Stimulated activated naive CD8-positive, alpha-beta T cell treated with anti-CD3 and anti-CD28 coated beads, Interleukin-15, Interleukin-2, amounts not matched to agents 100 ng/mL and 50 ng/mL, for 24 hours (primary cell): Measurements from ENCODE around the gene SPATA19.

Experiments used
- H3K27ac Mint-ChIP-seq: one replicate; pipeline ENCODE4 v1.8.0; 2021; ENCODE audit warnings: mild to moderate bottlenecking, mixed read lengths
- H3K27me3 Mint-ChIP-seq: one replicate; pipeline ENCODE4 v1.8.0; 2021; ENCODE audit warnings: mixed read lengths
- H3K36me3 Mint-ChIP-seq: one replicate; pipeline ENCODE4 v1.8.0; 2021; ENCODE audit warnings: low read depth, mixed read lengths
- H3K4me1 Mint-ChIP-seq: one replicate; pipeline ENCODE4 v1.8.0; 2021; ENCODE audit warnings: low read depth, mixed read lengths
- H3K4me3 Mint-ChIP-seq: one replicate; pipeline ENCODE4 v1.8.0; 2021; ENCODE audit warnings: mild to moderate bottlenecking, mixed read lengths
- H3K9me3 Mint-ChIP-seq: one replicate; pipeline ENCODE4 v1.8.0; 2021; ENCODE audit warnings: mixed read lengths

The SPATA19 gene

GRCh38 chr11:133830931-133831907 lies 14.1 kb downstream of the SPATA19 start:
- Mint-ChIP-seq H3K9me3 (no peaks in the 10 kb centered on the region), H3K4me1 (peaks cover 4% of the 10 kb centered on the region), H3K36me3 (no peaks in the 10 kb centered on the region), H3K27me3 (peaks cover 13% of the 10 kb centered on the region), H3K4me3 (no peak overlapping the region), H3K27ac (no peak overlapping the region)

GRCh38 chr11:133829566-133829965 lies 15.7 kb downstream of the SPATA19 start:
- Mint-ChIP-seq H3K4me1 (no peaks in the 10 kb centered on the region), H3K27me3 (peaks cover 5% of the 10 kb centered on the region), H3K36me3 (no peaks in the 10 kb centered on the region), H3K4me3 (no peak overlapping the region), H3K9me3 (no peaks in the 10 kb centered on the region), H3K27ac (no peak overlapping the region)

GRCh38 chr11:133828871-133829270 lies 16.4 kb downstream of the SPATA19 start:
- H3K4me1 Mint-ChIP-seq, result no peaks in the 10 kb centered on the region
- no peak overlapping the region for H3K4me3 Mint-ChIP-seq
- no peaks in the 10 kb centered on the region for H3K9me3 Mint-ChIP-seq
- no peak overlapping the region for H3K27ac Mint-ChIP-seq
- H3K27me3 Mint-ChIP-seq, result peaks cover under 1% of the 10 kb centered on the region
- no peaks in the 10 kb centered on the region for H3K36me3 Mint-ChIP-seq

GRCh38 chr11:133827556-133827955 lies 17.8 kb downstream of the SPATA19 start:
- H3K27me3 Mint-ChIP-seq, result no peaks in the 10 kb centered on the region
- H3K4me1 Mint-ChIP-seq, result no peaks in the 10 kb centered on the region
- no peak overlapping the region for H3K4me3 Mint-ChIP-seq
- H3K27ac Mint-ChIP-seq, result no peak overlapping the region
- H3K36me3 Mint-ChIP-seq, result no peaks in the 10 kb centered on the region
- H3K9me3 Mint-ChIP-seq, result no peaks in the 10 kb centered on the region

- H3K4me1 Mint-ChIP-seq, result no peaks in the 10 kb centered on the region
- H3K9me3 Mint-ChIP-seq, result no peaks in the 10 kb centered on the region
- H3K27me3 Mint-ChIP-seq, result no peaks in the 10 kb centered on the region
Observed at GRCh38 chr11:133826866-133827265, 18.4 kb downstream of the SPATA19 start.

GRCh38 chr11:133825666-133826065 lies 19.6 kb downstream of the SPATA19 start:
- Mint-ChIP-seq H3K4me3 (no peak overlapping the region), H3K9me3 (no peaks in the 10 kb centered on the region), H3K4me1 (no peaks in the 10 kb centered on the region), H3K27me3 (peaks cover 4% of the 10 kb centered on the region), H3K27ac (no peak overlapping the region), H3K36me3 (no peaks in the 10 kb centered on the region)

More at GRCh38 chr11:133826866-133827265, 18.4 kb downstream of the SPATA19 start:
- Mint-ChIP-seq H3K4me3 (no peak overlapping the region), H3K36me3 (no peaks in the 10 kb centered on the region), H3K27ac (no peak overlapping the region)

GRCh38 chr11:133825156-133825555 lies 20.2 kb downstream of the SPATA19 start:
- H3K4me1 Mint-ChIP-seq, result no peaks in the 10 kb centered on the region
- H3K27me3 Mint-ChIP-seq, result peaks cover 4% of the 10 kb centered on the region
- no peak overlapping the region for H3K4me3 Mint-ChIP-seq
- H3K27ac Mint-ChIP-seq, result no peak overlapping the region
- H3K9me3 Mint-ChIP-seq, result no peaks in the 10 kb centered on the region
- no peaks in the 10 kb centered on the region for H3K36me3 Mint-ChIP-seq

- H3K27ac Mint-ChIP-seq, result no peak overlapping the region
- H3K4me1 Mint-ChIP-seq, result no peaks in the 10 kb centered on the region
- H3K4me3 Mint-ChIP-seq, result no peak overlapping the region
- no peaks in the 10 kb centered on the region for H3K9me3 Mint-ChIP-seq
- no peaks in the 10 kb centered on the region for H3K36me3 Mint-ChIP-seq
- H3K27me3 Mint-ChIP-seq, result peaks cover 4% of the 10 kb centered on the region
Observed at GRCh38 chr11:133824593-133824992, 20.7 kb downstream of the SPATA19 start.

GRCh38 chr11:133823614-133824013 lies 21.7 kb downstream of the SPATA19 start:
- H3K4me1 Mint-ChIP-seq, result no peaks in the 10 kb centered on the region
- H3K27me3 Mint-ChIP-seq, result peaks cover 4% of the 10 kb centered on the region
- H3K27ac Mint-ChIP-seq, result no peak overlapping the region
- H3K9me3 Mint-ChIP-seq, result no peaks in the 10 kb centered on the region
- H3K36me3 Mint-ChIP-seq, result no peaks in the 10 kb centered on the region
- no peak overlapping the region for H3K4me3 Mint-ChIP-seq

GRCh38 chr11:133823211-133823610 lies 22.1 kb downstream of the SPATA19 start:
- Mint-ChIP-seq H3K27ac (no peak overlapping the region), H3K4me1 (no peaks in the 10 kb centered on the region), H3K36me3 (no peaks in the 10 kb centered on the region), H3K9me3 (no peaks in the 10 kb centered on the region), H3K4me3 (no peak overlapping the region), H3K27me3 (peaks cover 4% of the 10 kb centered on the region)

GRCh38 chr11:133821776-133822175 lies 23.5 kb downstream of the SPATA19 start:
- Mint-ChIP-seq H3K27me3 (peaks cover 4% of the 10 kb centered on the region), H3K4me3 (no peak overlapping the region), H3K36me3 (no peaks in the 10 kb centered on the region), H3K9me3 (no peaks in the 10 kb centered on the region), H3K4me1 (no peaks in the 10 kb centered on the region), H3K27ac (no peak overlapping the region)

GRCh38 chr11:133819746-133820315 lies 25.5 kb downstream of the SPATA19 start:
- no peak overlapping the region for H3K27ac Mint-ChIP-seq
- H3K36me3 Mint-ChIP-seq, result no peaks in the 10 kb centered on the region
- no peaks in the 10 kb centered on the region for H3K9me3 Mint-ChIP-seq
- H3K4me1 Mint-ChIP-seq, result no peaks in the 10 kb centered on the region
- H3K27me3 Mint-ChIP-seq, result peaks cover 4% of the 10 kb centered on the region
- no peak overlapping the region for H3K4me3 Mint-ChIP-seq

- H3K4me1 Mint-ChIP-seq, result no peaks in the 10 kb centered on the region
- H3K27ac Mint-ChIP-seq, result no peak overlapping the region
- no peak overlapping the region for H3K4me3 Mint-ChIP-seq
- peaks cover 4% of the 10 kb centered on the region for H3K27me3 Mint-ChIP-seq
- no peaks in the 10 kb centered on the region for H3K9me3 Mint-ChIP-seq
- H3K36me3 Mint-ChIP-seq, result no peaks in the 10 kb centered on the region
Observed at GRCh38 chr11:133819114-133819513, 26.2 kb downstream of the SPATA19 start.

- Mint-ChIP-seq H3K27ac (no peak overlapping the region), H3K36me3 (no peaks in the 10 kb centered on the region), H3K4me1 (no peaks in the 10 kb centered on the region), H3K9me3 (no peaks in the 10 kb centered on the region), H3K4me3 (no peak overlapping the region), H3K27me3 (peaks cover 10% of the 10 kb centered on the region)
Observed at GRCh38 chr11:133818302-133818701, 27.0 kb downstream of the SPATA19 start.

- Mint-ChIP-seq H3K27ac (no peak overlapping the region), H3K9me3 (no peaks in the 10 kb centered on the region), H3K4me1 (no peaks in the 10 kb centered on the region)
Observed at GRCh38 chr11:133817449-133817848, 27.9 kb downstream of the SPATA19 start.

More at GRCh38 chr11:133817449-133817848, 27.9 kb downstream of the SPATA19 start:
- H3K4me3 Mint-ChIP-seq, result no peak overlapping the region
- no peaks in the 10 kb centered on the region for H3K36me3 Mint-ChIP-seq
- H3K27me3 Mint-ChIP-seq, result peaks cover 11% of the 10 kb centered on the region
